ENCODE measurements around the gene URM1.

The URM1 gene

DNA sequence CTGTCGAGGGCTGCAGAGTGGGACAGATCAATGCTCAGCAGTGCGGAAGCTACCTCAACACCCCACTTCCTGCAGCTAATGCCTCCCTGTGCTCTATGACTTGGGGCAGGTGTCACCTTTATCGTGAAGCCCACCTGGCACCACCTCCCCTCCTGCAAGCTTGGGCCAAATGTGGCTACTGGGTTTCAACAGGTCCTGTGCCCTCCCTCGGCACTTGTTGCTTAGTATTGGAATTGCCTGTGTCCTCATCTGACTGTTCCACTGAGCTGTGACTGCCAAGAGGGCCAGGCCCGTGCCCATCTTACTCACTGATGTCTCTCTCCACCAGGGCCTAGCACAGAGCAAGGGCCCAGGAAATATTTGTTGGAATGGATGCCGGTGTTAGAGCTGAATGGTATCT is 21.4 kb upstream of the URM1 start:
- no peak overlapping the region for H3K4me3 ChIP-seq (ENCODE audit: low read depth, low read length)
- TF ChIP-seq, protein P1, sequence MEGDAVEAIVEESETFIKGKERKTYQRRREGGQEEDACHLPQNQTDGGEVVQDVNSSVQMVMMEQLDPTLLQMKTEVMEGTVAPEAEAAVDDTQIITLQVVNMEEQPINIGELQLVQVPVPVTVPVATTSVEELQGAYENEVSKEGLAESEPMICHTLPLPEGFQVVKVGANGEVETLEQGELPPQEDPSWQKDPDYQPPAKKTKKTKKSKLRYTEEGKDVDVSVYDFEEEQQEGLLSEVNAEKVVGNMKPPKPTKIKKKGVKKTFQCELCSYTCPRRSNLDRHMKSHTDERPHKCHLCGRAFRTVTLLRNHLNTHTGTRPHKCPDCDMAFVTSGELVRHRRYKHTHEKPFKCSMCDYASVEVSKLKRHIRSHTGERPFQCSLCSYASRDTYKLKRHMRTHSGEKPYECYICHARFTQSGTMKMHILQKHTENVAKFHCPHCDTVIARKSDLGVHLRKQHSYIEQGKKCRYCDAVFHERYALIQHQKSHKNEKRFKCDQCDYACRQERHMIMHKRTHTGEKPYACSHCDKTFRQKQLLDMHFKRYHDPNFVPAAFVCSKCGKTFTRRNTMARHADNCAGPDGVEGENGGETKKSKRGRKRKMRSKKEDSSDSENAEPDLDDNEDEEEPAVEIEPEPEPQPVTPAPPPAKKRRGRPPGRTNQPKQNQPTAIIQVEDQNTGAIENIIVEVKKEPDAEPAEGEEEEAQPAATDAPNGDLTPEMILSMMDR (IDR thresholded peaks at IDR 0.05; ENCODE audit: borderline replicate concordance, insufficient read depth, low read depth, low read length) = no peak

DNA sequence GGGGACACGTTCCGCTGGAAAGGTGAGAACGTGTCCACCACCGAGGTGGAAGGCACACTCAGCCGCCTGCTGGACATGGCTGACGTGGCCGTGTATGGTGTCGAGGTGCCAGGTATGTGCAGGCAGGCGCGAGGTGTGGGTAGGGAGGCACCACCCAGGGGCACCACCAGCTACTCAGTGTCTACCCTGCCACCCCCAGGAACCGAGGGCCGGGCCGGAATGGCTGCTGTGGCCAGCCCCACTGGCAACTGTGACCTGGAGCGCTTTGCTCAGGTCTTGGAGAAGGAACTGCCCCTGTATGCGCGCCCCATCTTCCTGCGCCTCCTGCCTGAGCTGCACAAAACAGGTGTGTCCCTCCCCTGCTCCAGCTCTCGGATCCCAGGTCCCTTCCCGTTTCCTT is 15.7 kb upstream of the URM1 start:
- TF ChIP-seq, protein P1 (IDR thresholded peaks at IDR 0.05; ENCODE audit: borderline replicate concordance, insufficient read depth, low read depth, low read length) = no peak

DNA sequence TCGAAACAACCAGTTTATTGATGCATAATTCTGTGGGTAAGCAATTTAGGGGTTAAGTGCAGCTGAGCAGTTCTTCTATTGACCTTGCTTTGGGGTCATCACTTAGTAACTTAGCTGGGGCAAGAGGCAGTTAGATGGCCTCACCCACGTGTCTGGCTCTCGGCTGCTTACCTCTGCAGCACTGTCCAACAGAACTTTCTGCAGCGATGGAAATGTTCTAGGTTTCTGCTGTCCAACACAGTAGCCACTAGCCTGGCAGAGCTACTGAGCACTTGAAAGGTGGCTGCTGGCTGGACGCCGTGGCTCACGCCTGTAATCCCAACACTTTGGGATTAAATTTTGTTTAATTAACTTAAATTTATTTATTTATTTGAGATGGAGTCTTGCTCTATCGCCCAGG is 13.1 kb upstream of the URM1 start:
- H3K4me3 ChIP-seq (ENCODE audit: low read depth, low read length) = no peak overlapping the region
- TF ChIP-seq, protein P1 (IDR thresholded peaks at IDR 0.05; ENCODE audit: borderline replicate concordance, insufficient read depth, low read depth, low read length) = no peak

More for the DNA sequence above, 15.7 kb upstream of the URM1 start:
- H3K4me3 ChIP-seq (ENCODE audit: low read depth, low read length) = no peak overlapping the region

DNA sequence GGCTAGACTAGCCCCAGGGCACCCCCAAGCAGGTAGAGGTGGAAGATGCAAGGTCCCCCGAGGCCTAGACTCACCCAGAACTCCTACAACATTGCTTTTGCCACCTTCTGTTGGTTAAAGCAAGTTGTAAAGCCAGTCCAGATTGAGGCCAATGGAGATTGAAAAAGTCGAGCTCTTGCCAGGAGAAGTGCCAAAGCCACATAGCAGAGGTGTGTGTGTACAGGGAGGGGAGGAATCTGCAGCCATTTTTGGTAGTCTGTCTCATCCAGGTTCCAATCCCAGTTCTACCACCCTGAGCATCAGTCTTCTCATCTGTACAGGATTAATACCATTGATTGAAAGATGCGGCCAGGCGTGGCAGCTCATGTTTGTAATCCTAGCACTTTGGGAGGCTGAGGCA is 12.3 kb upstream of the URM1 start:
- H3K4me3 ChIP-seq (ENCODE audit: low read depth, low read length) = no peak overlapping the region
- TF ChIP-seq, protein P1 (IDR thresholded peaks at IDR 0.05; ENCODE audit: borderline replicate concordance, insufficient read depth, low read depth, low read length) = no peak

DNA sequence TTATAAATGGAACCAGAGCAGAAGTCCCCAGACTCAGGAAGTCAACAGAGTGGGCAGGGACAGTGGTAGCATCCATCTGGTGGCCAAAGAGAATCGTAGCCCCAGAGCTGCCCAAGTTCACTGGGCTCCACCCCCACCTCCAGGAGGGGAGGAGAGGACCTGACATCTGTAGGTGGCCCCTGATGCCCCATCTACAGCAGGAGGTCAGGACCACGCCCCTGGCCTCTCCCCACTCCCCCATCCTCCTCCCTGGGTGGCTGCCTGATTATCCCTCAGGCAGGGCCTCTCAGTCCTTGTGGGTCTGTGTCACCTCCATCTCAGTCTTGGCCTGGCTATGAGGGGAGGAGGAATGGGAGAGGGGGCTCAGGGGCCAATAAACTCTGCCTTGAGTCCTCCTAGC is 10.3 kb upstream of the URM1 start:
- TF ChIP-seq, protein P1 (IDR thresholded peaks at IDR 0.05; ENCODE audit: borderline replicate concordance, insufficient read depth, low read depth, low read length) = no peak
- no peak overlapping the region for H3K4me3 ChIP-seq (ENCODE audit: low read depth, low read length)

DNA sequence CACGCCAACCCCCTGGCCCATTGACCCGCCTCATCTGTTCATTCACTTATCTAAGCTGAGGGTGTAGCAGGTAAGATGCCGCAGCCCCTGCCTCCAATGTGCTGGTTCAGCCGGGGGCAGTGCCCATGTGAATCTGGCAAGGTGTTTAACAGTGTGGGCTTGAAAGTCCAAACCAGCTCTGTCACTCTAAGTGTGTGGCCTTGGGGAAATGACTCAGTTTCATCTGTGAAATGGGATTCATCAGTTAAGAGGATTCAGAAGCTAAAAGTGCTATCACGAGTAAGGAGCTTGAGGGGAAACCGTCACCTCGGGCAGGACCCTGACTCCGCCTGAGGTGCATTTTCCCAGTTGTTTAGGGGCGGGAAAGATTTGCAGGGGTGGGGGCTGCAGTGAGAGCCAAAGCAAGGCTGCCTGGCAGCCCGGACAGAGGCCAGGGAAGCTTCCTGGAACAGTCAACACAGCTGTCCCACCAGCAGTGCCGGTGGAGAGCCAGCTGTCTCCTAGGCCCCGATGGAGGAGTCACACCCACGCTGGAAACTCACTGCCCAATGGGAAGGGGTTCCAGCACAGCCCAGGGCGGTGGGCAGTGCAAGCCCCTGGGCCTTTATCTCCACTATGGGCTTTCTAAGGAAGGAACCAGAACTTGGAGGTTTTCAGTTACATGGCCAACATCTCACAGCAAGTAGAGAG is 9.7 kb upstream of the URM1 start:
- peak overlapping the region; percentile 23 for H3K4me3 ChIP-seq (ENCODE audit: low read depth, low read length)
- TF ChIP-seq, protein P1 (IDR thresholded peaks at IDR 0.05; ENCODE audit: borderline replicate concordance, insufficient read depth, low read depth, low read length) = no peak

DNA sequence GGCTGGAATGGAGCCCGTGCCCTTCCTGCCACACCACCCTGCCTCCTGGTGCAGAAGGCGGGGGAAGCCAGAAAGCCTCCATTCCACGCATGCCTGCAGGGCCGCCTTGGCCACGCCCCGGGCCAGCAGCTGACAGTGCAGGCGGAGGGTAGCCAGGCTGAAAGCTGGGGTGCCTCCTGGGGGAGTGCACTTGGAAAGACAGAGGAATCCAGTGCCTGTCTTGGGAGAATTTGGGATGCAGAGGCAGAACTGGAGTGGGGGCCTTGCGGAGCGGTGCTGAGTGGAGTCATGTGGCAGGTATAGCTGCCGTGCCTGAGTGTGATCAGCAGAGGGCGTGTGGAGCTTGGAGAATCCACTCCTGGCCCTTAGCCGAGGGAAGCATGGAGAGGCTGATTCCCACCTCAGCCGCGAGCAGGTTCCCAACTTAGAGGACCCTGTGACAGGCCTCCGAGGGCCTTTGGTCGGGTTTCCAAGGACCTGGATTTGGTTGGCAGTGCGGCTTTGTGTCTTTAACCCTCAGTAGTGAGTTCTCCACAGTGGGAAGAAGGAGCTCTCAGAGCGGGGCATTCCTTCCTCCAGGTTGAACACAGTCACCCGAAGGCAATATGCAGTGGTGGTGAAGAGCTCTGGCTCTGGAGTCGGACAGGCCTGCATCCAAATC is 9.1 kb upstream of the URM1 start:
- TF ChIP-seq, protein P1 (IDR thresholded peaks at IDR 0.05; ENCODE audit: borderline replicate concordance, insufficient read depth, low read depth, low read length) = peak; percentile 92
- H3K4me3 ChIP-seq (ENCODE audit: low read depth, low read length) = peak overlapping the region; percentile 23

All from GM12875 (cell line).